ENCODE measurements around the gene PDLIM4.

DNA sequence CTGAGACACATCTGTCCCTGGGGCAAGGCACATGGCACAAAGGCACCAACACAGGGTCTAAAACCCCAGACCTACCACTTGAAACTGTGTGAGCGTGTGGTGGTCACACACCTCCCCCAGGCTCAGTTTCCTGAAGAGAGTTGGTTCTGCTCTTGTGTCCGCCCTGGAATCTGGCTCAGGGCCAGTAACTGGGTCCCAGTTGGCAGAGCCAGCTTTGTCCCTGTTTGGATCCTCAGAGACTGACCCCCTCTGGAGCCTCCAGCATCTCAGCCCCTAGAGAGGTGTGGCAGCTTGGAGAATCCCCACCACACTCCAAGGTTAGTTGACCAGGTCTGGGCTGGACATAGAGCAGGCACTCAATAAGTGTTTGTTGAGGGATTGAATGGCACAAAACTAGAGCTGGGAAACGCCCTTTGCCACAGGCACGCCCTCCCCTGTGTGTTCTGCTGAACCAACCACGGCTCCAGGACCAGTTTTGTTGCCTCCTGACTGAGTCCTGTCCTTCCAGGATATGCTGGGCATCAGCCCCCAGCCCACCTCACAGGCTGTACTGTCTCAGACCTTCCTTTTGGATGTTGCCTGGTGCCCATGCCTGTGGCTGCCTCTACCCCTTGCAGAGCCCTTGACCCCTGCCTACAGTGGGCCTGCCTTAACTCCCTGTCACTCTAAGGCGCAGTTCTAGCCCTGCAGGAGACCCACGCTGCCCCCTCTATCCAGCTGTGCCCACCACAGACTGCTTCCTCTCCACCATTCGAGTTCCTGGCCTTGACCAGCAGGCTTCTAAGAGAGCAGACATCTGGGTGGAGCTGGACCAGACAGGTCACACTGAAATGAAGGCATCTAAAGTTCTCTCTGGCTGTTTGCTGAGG is 3.8 kb upstream of the PDLIM4 start:
- TF ChIP-seq, protein P1, sequence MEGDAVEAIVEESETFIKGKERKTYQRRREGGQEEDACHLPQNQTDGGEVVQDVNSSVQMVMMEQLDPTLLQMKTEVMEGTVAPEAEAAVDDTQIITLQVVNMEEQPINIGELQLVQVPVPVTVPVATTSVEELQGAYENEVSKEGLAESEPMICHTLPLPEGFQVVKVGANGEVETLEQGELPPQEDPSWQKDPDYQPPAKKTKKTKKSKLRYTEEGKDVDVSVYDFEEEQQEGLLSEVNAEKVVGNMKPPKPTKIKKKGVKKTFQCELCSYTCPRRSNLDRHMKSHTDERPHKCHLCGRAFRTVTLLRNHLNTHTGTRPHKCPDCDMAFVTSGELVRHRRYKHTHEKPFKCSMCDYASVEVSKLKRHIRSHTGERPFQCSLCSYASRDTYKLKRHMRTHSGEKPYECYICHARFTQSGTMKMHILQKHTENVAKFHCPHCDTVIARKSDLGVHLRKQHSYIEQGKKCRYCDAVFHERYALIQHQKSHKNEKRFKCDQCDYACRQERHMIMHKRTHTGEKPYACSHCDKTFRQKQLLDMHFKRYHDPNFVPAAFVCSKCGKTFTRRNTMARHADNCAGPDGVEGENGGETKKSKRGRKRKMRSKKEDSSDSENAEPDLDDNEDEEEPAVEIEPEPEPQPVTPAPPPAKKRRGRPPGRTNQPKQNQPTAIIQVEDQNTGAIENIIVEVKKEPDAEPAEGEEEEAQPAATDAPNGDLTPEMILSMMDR (IDR thresholded peaks at IDR 0.05): no peak
- TF ChIP-seq ZFX (IDR thresholded peaks at IDR 0.05; ENCODE audit: borderline replicate concordance): no peak

Data from 22Rv1 (cell line).